LNCaP clone FGC (cell line): ENCODE results near the gene BMPR1B.

Experiments
- DNase-seq: peaks from one replicate; pipeline ENCODE4 v3.0.0-alpha.2; 2011; ENCODE audit warnings: low read depth
- H3K4me3 ChIP-seq: 2 replicates; pipeline ENCODE4 v1.5.1; 2011; ENCODE audit warnings: mild to moderate bottlenecking, low read depth, low read length, control low read depth
- CTCF ChIP-seq: IDR thresholded peaks from 2 replicates; pipeline ENCODE4 v1.5.1; 2012; ENCODE audit warnings: mild to moderate bottlenecking; ENCODE audit not compliant: control insufficient read depth, insufficient read depth; ENCODE audit errors: extremely low read depth

The BMPR1B gene

GRCh38 chr4:94841864-94842221 is 84.1 kb downstream of the BMPR1B start:
- H3K4me3 ChIP-seq: no peak overlapping the region
- no peak for DNase-seq
- TF ChIP-seq CTCF: no peak

GRCh38 chr4:94843216-94843615 is 85.5 kb downstream of the BMPR1B start:
- DNase-seq: no peak
- TF ChIP-seq CTCF: no peak
- H3K4me3 ChIP-seq: no peak overlapping the region

GRCh38 chr4:94848326-94848725 is 90.6 kb downstream of the BMPR1B start:
- no peak for DNase-seq
- no peak for TF ChIP-seq CTCF
- H3K4me3 ChIP-seq: no peak overlapping the region

GRCh38 chr4:94849901-94850300 is 92.1 kb downstream of the BMPR1B start:
- no peak for TF ChIP-seq CTCF
- H3K4me3 ChIP-seq: no peak overlapping the region
- DNase-seq: no peak

- no peak overlapping the region for H3K4me3 ChIP-seq
- no peak for TF ChIP-seq CTCF
- DNase-seq: no peak
Measured at GRCh38 chr4:94852616-94853015, 94.9 kb downstream of the BMPR1B start.

GRCh38 chr4:94856030-94856429 is 98.3 kb downstream of the BMPR1B start:
- no peak for TF ChIP-seq CTCF
- no peak for DNase-seq
- no peak overlapping the region for H3K4me3 ChIP-seq

- no peak overlapping the region for H3K4me3 ChIP-seq
- TF ChIP-seq CTCF: no peak
- DNase-seq: no peak
Measured at GRCh38 chr4:94870146-94870545, 112.4 kb downstream of the BMPR1B start.
